ENCODE data around the gene MOGAT3. TPM values are rescaled to one million over a fixed set of nuclear protein-coding genes. Genes with fewer than 3 reads are reported as not detected.
"Not testable (repeated sequence)": the region's sequence is repeated elsewhere in the genome, so short reads cannot be mapped to it uniquely, and the experiment has no call there.

The MOGAT3 gene
- total and polyA plus RNA-seq, 4 donors, result not detected

- WGBS, 2 donors, result 84 to 85% methylated on average over 32 of the region's 32 CpGs
- Histone ChIP-seq H3K27ac (ENCODE audit: low read depth in 1 of 2, low read length in 1 of 2) (no peak overlapping the region), H3K9ac (ENCODE audit: insufficient read depth in 1 of 2, low read length in 2 of 2) (no peak overlapping the region), H3K4me3 (no peak overlapping the region), H3K36me3 (ENCODE audit: control insufficient read depth in 4 of 4, insufficient read depth in 4 of 4, low read length in 4 of 4) (peaks cover 6 to 39% (median 12%) of the 10 kb centered on the region in 4 donors), H3K27me3 (ENCODE audit: control insufficient read depth in 3 of 3, insufficient read depth in 3 of 3, low read length in 2 of 3) (peaks cover 3 to 27% (median 11%) of the 10 kb centered on the region in 3 donors), H3K4me1 (ENCODE audit: control insufficient read depth in 5 of 5, insufficient read depth in 5 of 5, low read length in 5 of 5) (peaks cover 0 to 4% (median 0%) of the 10 kb centered on the region in 5 donors), H3K9me3 (ENCODE audit: control insufficient read depth in 4 of 4, insufficient read depth in 3 of 4, low read length in 3 of 4) (peaks cover 0 to 2% (median 0%) of the 10 kb centered on the region in 4 donors)
- TF ChIP-seq CTCF (IDR thresholded peaks at IDR 0.05; ENCODE audit: control extremely low read depth, extremely low read depth), result no peak
- no peak for DNase-seq
- ATAC-seq (ENCODE audit: insufficient read depth, low FRiP score), result no peak
Observed at GRCh38 chr7:101205901-101206664, 5.2 kb upstream of the MOGAT3 start.

- DNase-seq; H3K9ac ChIP-seq (ENCODE audit: insufficient read depth in 1 of 2, low read length in 2 of 2); ATAC-seq (ENCODE audit: insufficient read depth, low FRiP score); H3K9me3 ChIP-seq (ENCODE audit: control insufficient read depth in 4 of 4, insufficient read depth in 3 of 4, low read length in 3 of 4); H3K27ac ChIP-seq (ENCODE audit: low read depth in 1 of 2, low read length in 1 of 2); H3K4me1 ChIP-seq (ENCODE audit: control insufficient read depth in 5 of 5, insufficient read depth in 5 of 5, low read length in 5 of 5); H3K4me3 ChIP-seq: not testable (repeated sequence)
- H3K36me3 ChIP-seq (ENCODE audit: control insufficient read depth in 4 of 4, insufficient read depth in 4 of 4, low read length in 4 of 4), result peaks cover 2 to 27% (median 8%) of the 10 kb centered on the region in 4 donors
- H3K27me3 ChIP-seq (ENCODE audit: control insufficient read depth in 3 of 3, insufficient read depth in 3 of 3, low read length in 2 of 3), result peaks cover 3 to 41% (median 21%) of the 10 kb centered on the region in 3 donors
- WGBS, 2 donors, result 56 to 57% methylated on average over 22 of the region's 22 CpGs
Observed at GRCh38 chr7:101203740-101204738, 3.2 kb upstream of the MOGAT3 start.

GRCh38 chr7:101202603-101202918 is 1.7 kb upstream of the MOGAT3 start:
- peaks cover 0 to 2% (median 0%) of the 10 kb centered on the region in 4 donors for H3K9me3 ChIP-seq (ENCODE audit: control insufficient read depth in 4 of 4, insufficient read depth in 3 of 4, low read length in 3 of 4)
- peaks cover 0 to 14% (median 4%) of the 10 kb centered on the region in 4 donors for H3K36me3 ChIP-seq (ENCODE audit: control insufficient read depth in 4 of 4, insufficient read depth in 4 of 4, low read length in 4 of 4)
- H3K4me3 ChIP-seq, result no peak overlapping the region
- H3K27me3 ChIP-seq (ENCODE audit: control insufficient read depth in 3 of 3, insufficient read depth in 3 of 3, low read length in 2 of 3), result peaks cover 3 to 41% (median 21%) of the 10 kb centered on the region in 3 donors
- DNase-seq, result no peak
- ATAC-seq (ENCODE audit: insufficient read depth, low FRiP score), result no peak
- no peak overlapping the region for H3K27ac ChIP-seq (ENCODE audit: low read depth in 1 of 2, low read length in 1 of 2)
- TF ChIP-seq CTCF (IDR thresholded peaks at IDR 0.05; ENCODE audit: control extremely low read depth, extremely low read depth), result no peak
- 84 to 86% methylated on average over 5 of the region's 5 CpGs for WGBS, 2 donors
- no peak overlapping the region for H3K9ac ChIP-seq (ENCODE audit: insufficient read depth in 1 of 2, low read length in 2 of 2)
- peaks cover 0 to 4% (median 0%) of the 10 kb centered on the region in 5 donors for H3K4me1 ChIP-seq (ENCODE audit: control insufficient read depth in 5 of 5, insufficient read depth in 5 of 5, low read length in 5 of 5)

Measured in lung (tissue), 12 donors.